ENCODE measurements around the gene ATXN1.

ATXN1 gene

DNA sequence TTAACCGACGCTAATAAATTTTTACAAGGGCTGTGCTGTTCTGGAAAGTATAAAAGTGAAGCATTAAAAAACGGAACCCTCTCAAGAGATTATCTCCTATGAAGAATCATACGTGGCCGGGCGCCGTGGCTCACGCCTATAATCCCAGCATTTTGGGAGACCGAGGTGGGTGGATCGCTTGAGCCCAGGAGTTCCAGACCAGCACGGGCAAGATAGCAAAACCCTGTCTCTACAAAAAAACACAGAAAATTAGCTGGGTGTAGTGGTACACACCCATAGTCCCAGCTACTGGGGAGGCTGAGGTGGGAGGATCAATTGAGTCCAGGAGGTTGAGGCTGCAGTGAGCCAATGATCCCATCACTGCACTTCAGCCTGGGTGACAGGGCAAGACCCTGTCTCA lies 439.4 kb downstream of the ATXN1 start:
- no peak for DNase-seq

DNA sequence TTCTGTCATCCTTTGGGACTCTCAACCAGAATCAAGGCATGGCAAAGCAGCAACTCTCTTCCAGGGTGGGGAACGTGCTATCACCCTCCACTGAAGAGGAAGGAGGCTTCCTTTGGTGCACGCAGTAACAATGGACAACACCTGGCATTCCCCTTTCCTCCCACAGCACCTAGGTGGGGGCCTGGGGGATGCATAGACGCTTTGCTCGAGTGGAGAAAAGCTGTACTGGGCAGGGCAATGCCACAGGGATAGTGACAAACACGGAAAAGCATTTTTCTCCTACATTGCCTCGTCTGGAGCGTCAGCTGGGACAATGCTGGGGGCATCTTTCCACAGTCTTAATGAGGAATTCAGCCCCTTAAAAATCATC lies 439.9 kb downstream of the ATXN1 start:
- no peak for DNase-seq

DNA sequence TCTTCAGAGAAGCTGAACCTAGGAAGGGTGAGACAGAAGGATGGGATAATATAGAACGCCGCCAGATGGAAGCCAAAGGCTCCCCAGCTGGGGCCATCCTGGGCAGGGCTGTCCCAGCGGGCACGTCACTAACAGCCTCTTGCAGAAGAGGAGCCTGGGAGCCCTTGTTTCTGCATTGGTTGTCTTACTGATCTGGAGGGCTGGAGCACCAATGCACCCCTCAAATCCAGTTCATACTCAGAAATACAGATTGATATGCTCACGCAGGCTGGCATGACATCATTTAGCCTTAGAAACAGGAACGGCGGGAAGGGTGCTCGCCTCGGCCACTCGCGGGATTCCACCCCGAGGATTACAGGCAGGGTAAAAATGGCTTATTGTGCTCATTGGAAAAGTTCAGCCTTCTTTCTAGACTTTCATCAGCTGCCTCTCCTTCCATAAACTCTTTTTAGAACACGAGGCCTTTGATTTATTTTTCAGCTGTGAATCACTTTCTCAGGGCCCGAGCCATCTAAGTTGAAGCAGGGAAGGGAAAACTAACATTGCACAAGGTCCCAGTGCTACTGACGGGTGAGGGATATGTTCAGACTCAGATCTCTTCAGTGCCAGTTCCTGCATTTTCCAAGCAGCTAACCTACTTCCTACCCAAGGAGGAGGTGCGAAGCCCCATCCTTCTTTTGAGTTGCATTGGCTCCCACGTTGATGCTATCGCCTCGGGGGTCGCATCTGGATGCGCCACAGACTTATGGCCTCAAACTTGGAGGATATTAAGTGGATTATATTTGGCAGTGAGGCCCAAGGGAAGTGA lies 440.5 kb downstream of the ATXN1 start:
- DNase-seq: no peak

DNA sequence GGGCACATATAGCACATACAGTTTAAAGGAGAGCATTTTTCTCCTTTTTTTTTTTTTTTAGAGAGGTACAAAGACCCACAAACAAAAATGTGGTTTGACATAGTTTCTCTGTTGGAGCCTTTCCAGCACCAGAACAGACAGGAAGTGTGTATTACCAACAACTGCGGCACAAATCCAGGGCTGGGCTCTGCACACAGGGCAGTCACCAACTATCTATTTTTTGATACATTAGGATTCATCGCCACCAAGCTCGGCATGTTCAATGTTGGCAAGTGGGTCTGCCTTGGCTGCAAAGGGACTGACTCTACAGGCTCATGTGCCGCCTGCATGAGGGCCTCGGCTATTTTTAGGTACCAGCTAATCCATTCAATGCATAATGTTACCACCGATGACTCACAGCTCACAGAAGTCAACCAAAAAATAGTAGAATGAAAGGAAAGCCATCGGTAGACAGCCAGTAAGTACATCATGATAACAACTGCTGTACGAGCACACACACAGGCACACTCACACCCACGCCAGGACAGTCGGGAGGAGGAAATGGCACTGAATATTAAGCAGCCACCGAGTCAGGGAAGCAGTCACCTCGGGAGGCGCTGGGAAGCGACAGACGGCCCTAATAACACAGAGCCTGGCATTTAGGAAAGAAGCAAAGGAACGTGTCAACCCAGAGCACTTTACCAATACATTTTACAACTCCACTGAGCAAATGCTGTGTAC lies 441.3 kb downstream of the ATXN1 start:
- DNase-seq: peak; percentile 78

DNA sequence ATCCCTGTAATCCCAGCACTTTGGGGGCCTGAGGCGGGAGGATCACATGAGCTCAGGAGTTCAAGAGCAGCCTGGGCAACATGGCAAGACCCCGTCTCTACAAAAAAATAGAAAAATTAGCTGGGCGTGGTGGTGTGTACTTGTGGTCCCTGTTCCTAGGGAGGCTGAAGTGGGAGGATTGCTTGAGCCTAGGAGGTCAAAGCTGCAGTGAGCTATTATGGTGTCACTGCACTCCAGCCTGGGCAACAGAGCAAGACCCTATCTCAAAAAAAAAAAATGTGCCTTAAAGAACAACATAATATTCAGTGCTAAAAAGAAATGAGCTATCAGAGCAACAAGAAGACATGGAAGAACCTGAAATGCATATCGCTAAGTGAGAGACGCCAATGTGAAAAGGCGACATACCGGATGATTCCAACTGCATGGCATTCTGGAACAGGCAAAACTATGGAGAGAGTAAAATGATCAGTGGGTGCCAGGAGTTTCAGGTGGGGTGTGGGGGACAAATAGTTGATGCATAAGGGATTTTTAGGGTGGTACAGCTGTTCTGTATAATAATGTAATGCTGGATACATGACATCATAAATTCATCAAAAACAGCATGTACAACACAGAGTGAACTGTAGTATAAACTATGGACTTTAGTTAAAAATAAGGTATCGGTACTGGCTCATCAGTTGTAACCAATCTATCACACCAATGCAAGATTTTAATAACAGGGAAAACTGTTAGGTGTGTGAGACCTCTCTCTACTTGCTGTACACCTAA lies 442.1 kb downstream of the ATXN1 start:
- DNase-seq: no peak

DNA sequence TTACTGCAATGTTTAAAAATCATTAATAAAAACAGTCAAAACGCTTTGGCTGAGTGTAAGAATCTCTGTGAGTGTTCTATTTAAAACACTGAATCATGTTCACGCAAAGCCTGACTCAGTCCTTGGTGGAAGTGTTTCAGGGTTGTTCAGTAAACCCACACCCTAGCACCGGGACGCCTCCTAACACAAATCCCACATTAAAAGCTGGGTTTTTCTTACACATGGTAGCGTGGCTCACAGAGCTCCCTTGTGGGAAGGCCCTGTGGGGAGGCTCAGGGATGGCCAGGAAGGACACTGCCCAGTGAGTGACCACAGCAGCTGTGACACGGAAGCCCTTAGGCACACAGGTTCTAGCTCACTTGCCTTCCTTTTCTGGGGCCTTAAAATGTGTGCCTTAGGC lies 442.7 kb downstream of the ATXN1 start:
- no peak for DNase-seq

DNA sequence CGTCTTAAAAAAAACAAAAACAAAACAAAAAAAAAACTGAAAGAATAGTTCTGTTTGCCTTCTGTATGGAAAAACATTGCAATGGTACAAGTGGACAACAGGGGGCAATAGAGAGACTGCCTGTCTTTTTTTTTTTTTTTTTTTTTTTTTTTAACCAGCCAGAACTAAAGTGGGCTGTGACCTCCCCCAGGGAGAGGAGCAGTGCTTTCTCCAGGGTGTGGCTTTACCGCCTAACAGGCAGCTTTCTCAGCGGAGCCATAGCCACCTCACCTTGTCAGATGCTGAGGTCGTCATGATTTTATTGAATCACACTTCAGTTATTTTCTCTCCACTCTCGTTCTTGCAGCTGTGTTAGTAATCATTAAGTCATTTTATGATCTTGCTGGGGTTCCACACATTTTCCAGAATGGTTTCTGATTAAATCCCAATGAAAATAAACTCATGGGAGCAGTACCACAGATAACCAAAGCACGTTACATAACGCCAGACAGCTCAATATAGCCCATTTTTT lies 444.5 kb downstream of the ATXN1 start:
- peak; percentile 71 for DNase-seq

DNA sequence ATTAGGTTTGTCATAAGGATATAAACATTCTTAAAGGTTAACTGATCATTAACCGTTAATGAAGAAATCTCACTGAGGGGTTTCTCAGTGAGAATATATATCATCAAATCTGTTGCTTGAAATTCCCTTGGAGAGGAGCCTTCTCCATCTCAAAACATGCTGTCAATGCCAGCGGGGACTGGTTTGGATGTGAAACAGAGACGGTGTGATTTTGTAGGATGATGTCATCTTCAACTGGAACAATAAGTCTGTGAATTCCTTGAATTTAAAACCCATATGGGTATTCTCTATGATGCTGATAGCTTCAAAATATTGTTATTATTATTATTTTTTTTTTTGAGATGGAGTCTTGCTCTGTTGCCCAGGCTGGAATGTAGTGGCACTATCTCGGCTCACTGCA lies 447.0 kb downstream of the ATXN1 start:
- no peak for DNase-seq

DNA sequence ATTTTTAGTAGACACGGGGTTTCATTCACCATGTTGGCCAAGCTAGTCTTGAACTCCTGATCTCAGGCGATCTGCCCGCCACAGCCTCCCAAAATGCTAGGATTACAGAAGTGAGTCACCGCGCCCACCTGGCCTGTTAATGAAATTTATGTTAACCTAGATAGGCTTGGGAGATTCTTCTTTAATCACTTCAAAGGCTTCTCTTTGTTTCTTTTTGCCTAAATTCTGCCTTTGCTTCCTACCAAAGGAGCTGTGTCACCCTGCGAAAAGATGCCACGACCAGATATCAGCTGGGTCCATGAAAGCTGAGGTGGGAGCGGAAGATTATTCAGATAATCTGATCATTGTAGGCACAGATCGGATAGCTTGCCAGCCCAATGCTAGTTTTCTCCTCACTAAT lies 447.5 kb downstream of the ATXN1 start:
- DNase-seq: no peak

DNA sequence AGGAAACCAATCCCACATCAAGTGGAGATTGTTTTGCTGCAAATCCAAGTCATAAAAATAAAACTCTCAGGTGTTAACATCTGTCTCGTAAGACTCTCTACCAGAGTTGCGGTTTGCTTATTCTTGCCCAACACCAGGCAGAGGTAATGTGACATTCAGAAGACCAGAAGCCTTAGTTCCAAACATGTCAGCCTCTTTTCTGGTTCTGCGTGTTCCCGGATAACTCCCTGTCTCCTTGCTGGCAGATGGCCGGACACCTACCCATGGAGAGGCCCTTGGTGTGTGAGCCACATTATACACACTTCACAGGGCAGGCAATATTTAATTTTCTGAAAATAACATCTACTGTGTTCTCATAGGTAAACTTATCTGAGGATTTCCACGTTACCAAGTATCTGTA lies 449.5 kb downstream of the ATXN1 start:
- DNase-seq: no peak

DNA sequence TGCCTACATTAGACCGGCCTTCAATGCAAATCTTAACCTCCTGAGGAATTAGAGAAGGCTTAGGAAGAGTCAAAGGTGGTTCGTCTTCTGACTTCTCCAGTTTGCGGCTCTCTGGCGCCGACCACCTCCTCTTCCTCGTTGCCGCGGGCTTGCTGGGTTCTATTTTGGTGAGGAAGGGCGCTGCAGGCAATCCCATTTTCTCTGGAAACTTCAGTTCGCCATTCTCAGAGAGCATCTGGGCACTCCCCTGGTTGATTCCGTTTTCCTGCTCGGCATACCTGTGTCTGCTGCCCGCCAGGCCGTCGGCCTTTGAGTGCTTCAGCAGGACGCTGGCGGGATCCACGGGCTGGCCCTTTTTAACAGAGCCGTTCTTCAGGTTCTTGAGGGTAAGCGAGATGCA lies 454.9 kb downstream of the ATXN1 start:
- no peak for DNase-seq

DNA sequence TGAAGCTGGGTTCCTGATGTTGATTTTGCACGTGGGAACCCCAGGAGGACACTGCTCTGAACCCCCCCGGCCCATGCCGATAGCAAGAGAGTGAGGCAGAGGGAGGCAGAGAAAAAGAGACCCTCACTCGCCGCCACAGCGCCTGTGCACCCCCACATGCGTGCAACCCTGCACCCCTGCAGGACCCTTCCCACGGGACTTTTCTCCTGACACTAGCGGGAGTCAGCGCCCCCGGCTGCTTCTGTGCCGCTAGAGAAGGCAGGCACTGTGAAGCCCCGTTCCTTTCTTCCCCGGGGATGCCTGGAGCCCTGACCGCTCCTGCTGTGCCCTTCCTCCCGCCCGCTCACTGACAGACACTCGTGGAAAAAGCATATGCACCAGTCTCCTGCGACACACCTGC lies 455.5 kb downstream of the ATXN1 start:
- DNase-seq: no peak

DNA sequence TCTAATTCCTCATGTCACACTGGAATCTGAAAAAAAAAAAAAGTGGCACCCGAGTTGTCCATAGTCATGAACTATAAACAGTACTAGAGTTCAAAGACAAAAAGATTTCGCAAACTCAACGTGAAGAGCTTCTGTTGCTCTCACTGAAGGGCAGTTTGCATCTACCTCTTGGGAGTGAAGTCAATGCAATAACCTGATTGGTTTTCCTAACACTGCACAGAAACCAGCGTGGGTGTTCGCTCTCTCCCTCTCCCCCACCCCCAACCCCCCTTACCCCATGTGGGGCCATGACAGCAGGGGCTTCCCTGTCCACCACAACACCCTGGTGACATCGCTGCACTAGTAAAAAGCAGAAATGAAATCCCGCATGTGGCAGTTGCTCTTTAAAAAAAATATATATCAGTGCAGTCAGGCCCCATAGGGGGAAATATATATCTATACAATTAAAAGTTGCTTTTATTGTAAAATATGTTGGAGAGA lies 456.0 kb downstream of the ATXN1 start:
- no peak for DNase-seq

DNA sequence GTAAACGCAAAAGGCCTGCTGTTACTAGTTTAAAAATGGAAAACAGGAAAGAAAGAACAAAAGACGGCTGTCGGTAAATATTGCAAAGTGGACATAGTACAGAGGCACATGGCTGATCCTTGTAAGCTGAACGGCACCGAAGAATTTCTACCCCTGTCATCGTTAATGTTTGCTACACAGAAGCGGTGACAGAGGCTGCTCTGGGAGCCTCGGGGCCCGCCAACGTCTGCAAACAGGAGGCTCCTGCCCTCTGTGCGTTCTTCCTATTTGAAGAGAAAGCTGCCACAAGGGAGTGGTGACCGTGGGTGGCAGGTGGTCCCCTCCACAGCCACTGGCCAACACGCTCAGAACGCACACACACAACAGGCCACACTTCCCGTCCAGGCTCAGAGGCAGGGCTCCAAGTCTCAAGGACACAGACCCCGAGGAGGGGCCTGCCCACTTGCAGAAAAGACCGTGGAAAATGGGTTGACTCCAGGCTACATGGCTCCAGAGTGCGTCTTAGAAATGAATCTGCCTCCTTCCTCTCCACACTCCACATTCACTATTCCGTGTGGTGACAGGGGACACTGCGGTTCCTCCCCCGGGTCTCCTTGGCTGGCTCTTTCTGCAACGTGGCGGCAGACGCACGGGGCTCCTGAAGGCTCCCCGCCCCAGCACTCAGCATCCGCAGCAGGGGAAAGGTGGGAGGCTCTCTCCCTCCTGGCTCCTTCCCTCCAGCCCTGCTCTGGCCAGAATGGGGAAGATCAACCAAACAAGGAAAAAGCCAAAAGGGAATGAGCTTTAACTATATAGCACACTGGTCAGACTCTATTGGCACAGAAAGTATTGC lies 458.3 kb downstream of the ATXN1 start:
- DNase-seq: no peak

DNA sequence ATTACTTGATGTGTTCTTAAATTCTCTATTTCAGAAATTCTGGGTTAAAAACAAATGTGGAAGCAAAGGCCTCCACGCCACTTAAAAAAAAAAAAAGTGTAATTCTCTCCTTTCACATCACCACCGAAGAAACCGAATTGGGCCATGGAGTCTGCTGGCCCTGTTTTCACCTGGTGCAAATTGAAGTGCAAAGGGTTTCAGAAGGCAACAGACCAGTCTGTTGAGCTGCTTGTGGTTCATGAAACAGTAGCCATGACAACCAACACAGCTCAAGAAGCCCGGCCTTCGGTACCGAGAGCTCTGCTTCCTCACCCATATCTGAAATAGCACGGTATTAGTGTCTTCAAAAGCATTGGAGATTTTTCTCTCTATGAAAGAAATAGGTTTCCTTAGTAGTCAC lies 459.7 kb downstream of the ATXN1 start:
- no peak for DNase-seq

DNA sequence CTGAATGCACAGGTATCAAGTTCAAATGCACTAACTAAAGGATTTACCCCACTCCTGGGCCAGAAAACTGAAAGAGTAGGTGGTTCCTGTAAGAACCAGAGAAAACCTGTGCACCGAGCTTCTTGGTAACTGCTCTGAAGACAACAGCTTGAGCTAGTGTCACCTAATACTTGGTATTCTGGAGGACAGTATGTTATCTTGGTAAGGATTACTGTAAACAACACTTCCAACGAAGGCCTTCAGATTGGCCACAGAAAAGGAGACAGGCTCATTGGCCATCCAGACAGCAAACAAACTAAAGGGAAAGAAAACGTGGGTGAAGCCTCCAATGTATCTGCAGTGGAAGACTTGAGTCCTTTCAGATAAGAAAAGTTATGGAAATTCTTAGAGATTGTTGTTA lies 461.4 kb downstream of the ATXN1 start:
- DNase-seq: no peak

DNA sequence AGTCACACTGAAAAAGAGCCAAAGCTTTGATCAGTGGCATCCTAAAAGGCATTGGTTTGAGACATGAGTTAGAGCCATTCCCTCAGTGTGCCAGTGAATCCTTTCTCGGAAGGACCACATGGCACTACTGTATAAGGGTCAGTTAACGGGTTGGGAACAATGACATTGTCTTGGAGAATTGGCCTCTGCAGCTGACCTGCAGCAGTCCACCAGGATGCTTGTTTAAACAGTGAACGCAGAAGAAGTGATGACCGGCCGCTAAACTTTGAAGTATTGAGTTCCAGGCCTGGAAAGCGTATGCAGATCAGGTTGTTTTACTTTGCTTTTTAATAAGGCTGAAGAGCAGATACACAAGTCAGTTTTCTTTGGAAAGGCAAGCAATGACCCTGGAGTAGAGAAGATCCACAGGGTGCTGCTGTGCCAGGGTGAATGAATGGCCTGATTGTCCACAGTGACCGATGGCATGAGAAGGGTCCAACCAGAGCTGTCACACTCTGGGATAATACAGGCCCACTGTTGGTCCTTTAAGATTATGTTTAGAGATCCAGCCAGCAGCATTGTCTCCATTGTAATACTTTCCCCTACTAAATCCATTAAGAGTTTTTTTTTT lies 465.1 kb downstream of the ATXN1 start:
- no peak for DNase-seq

DNA sequence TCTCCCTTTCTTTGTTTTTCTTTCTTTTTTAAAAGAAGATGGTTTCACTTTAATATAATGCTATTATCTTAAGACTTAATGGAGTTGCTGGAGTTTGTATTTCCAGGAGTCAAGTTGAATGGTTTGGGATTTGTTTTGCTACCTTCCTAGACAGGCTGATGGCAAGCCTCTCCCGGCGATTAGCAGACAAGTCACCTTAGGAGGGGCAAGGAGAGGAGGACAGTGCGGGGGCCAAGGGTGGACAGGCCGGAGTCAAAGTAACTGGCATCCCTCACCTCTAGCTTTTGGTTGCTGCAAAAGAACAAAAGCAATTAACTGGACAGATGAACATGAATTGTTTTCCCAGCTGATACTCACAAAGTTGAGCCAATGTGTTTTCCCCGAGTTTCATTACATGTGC lies 465.8 kb downstream of the ATXN1 start:
- DNase-seq: no peak

DNA sequence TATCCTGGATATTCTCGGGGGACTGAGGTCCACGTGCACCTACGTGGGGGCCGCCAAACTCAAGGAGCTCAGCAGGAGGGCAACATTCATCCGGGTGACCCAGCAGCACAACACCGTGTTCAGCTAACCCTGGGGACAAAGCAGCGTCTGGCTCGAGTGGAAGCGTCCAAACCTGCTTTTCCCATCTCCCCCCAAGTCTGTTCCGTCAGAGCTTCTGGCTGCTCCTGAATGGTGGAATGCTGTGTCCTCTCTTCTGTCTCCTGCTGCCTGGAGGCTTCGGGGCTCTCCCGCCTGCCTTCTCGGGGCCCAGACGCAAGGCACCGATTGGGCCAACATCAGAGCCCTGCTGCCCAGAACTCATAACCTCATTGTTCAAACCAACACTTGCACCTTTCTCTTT lies 466.2 kb downstream of the ATXN1 start:
- no peak for DNase-seq

DNA sequence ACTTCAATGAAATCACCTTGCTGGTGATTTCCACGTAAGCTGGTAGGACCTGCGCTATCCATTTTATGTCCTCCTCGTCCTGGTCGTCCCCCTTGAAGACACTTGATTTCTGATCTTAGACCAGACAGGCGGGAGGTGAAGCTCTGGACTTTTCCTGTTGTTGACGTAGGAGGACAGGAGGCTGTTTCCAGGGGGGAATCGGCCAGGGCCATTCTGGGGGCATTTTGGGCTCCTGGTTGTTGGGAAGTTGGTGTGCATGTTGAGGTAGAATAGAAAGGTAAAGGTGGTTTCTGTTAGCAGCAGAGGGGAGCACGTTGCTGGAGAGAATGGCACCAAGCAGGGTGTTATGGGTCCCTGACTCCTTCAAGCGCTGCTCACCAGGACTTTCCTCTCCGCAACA lies 466.9 kb downstream of the ATXN1 start:
- DNase-seq: no peak

DNA sequence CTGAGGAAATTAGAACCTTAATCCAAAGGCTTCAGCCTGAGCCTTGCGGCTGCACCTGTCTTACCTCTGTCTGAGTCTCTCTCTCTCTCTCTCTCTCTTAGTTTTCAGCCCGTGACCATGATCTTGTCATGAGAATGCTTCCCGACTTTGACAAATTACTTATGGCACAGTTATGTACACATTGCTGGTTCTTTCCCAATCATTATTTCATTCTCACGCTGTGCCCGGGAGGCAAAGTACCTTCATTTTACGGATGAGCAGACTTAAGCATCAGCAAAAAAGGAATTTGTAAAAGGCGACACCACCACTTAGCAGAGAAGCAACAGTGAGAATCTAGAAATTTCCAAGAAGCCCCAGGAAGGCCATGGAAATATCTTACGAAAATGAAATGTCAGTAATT lies 468.3 kb downstream of the ATXN1 start:
- no peak for DNase-seq

DNA sequence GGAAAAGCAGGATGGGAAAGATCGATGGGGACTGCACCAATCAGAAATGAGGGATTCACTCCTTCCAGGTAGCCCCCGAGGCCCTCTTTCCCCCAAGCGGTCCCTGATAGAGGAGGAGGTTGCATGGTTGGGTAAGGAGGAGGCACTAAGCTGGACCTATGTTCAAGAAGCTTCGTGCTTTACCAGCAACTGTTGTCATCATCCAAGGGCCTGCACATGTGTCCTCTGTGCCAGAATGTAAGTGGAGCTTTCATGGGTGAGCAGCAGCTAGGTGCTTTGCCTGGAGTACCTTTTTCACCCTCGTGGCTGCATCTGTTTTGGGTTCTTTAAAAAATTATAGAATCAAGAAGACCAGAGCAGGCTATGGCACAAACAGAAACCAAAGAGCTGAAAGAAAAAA lies 468.8 kb downstream of the ATXN1 start:
- DNase-seq: no peak

Measured in CD4-positive, alpha-beta T cell treated with Interleukin-21 for 1 hour (primary cell).